K562 (cell line): ENCODE results near the gene MRPL38. TPM values are rescaled to one million over a fixed set of nuclear protein-coding genes. Genes with fewer than 3 reads are reported as not detected.

Experiments
- ATAC-seq: fragments of 200-7000 bp; cut with Tn5 transposase; 3 replicates; pipeline ENCODE4 v1.9.1; 2020; ENCODE audit warnings: moderate library complexity
- BruUV-seq: library from RNA; stranded (reverse); fragments of 400-500 nt; replicated peaks from 2 replicates; lab custom pipeline; 2021; lab: Mats Ljungman, UMichigan
- CTCF ChIA-PET: fragments of 300-600 bp; formaldehyde crosslinking; extraction: SDS; loops from one replicate; lab custom pipeline; 2021; ENCODE audit warnings: low intra/inter-chr PET ratio; lab: Yijun Ruan, JAX
- POLR2A ChIA-PET: fragments of 300-600, 350-650 bp; sonication (Branson Sonifier 250); formaldehyde crosslinking; extraction: SDS; loops from one replicate; lab custom pipeline; 2021; ENCODE audit warnings: antibody characterized with exemption, inconsistent platforms; lab: Yijun Ruan, JAX
- DNase-seq, 4 experiments: peaks; one replicate each; pipeline versions ENCODE4 v3.0.0 to v3.0.0-alpha.2; 2011 to 2018; ENCODE audit warnings: low spot score in 3 of 4, mixed read lengths in 3 of 4; ENCODE audit errors: extremely low read depth in 1 of 4
- FAIRE-seq: peaks from 2 replicates; lab custom pipeline; 2011; peaks lifted over from hg19 to GRCh38; lab: Jason Lieb, UNC
- H2AFZ ChIP-seq: 2 replicates; pipeline ENCODE4 v1.6.0; 2011; ENCODE audit warnings: low read depth, low read length, control low read depth, inconsistent platforms
- H3K27ac ChIP-seq: fragments of 200-600 bp; 3 replicates; pipeline ENCODE4 v1.8.0; 2011; ENCODE audit warnings: low read depth, mild to moderate bottlenecking, control low read depth, inconsistent platforms, low read length, moderate library complexity, mixed read lengths; ENCODE audit errors: extremely low read depth
- H3K27me3 ChIP-seq, 2 experiments: fragments of 300-600 bp in 1 of 2; 2 replicates in 1 of 2; 3 replicates in 1 of 2; pipeline versions ENCODE4 v1.6.0 to v1.8.0; 2011; ENCODE audit warnings: inconsistent platforms in 2 of 2, low read length in 2 of 2, mild to moderate bottlenecking in 1 of 2, mixed read lengths in 1 of 2, moderate library complexity in 1 of 2; ENCODE audit not compliant: control insufficient read depth in 2 of 2, insufficient read depth in 2 of 2
- H3K36me3 ChIP-seq: fragments of 300-600 bp; 3 replicates; pipeline ENCODE4 v1.8.0; 2011; ENCODE audit warnings: mild to moderate bottlenecking, low read length, inconsistent platforms; ENCODE audit not compliant: control insufficient read depth, insufficient read depth
- H3K4me1 ChIP-seq, 2 experiments: fragments of 200-600 bp in 1 of 2; replicated peaks in 1 of 2; 2 replicates in 1 of 2; 3 replicates in 1 of 2; pipeline versions ENCODE4 v1.5.1 to v1.8.0; 2011; ENCODE audit warnings: inconsistent platforms in 2 of 2, low read length in 2 of 2, mild to moderate bottlenecking in 1 of 2, mixed read lengths in 1 of 2, moderate library complexity in 1 of 2; ENCODE audit not compliant: control insufficient read depth in 2 of 2, insufficient read depth in 2 of 2
- H3K4me2 ChIP-seq: 2 replicates; pipeline ENCODE4 v1.6.1; 2011; ENCODE audit warnings: low read length, control low read depth, inconsistent platforms, mixed read lengths; ENCODE audit not compliant: insufficient read depth
- H3K4me3 ChIP-seq: fragments of 200-600 bp; sonication (generic), shearing (Covaris generic); 2 replicates; pipeline ENCODE4 v1.5.1; 2016; ENCODE audit warnings: control low read depth, inconsistent platforms
- H3K79me2 ChIP-seq: fragments of 200-600 bp; 3 replicates; pipeline ENCODE4 v1.8.0; 2011; ENCODE audit warnings: low read length, inconsistent platforms; ENCODE audit not compliant: control insufficient read depth, insufficient read depth
- H3K9ac ChIP-seq, 2 experiments: 2 replicates each; pipeline versions ENCODE4 v1.6.0 to v1.6.1; 2011; ENCODE audit warnings: low read depth in 2 of 2, low read length in 2 of 2, control low read depth in 1 of 2, inconsistent platforms in 1 of 2, mild to moderate bottlenecking in 1 of 2, mixed read lengths in 1 of 2; ENCODE audit not compliant: insufficient read depth in 1 of 2
- H3K9me1 ChIP-seq: one replicate; pipeline ENCODE4 v1.6.0; 2011; ENCODE audit warnings: inconsistent platforms, mild to moderate bottlenecking, low read length, moderate library complexity; ENCODE audit not compliant: control insufficient read depth, insufficient read depth
- H3K9me3 ChIP-seq: replicated peaks from 2 replicates; pipeline ENCODE4 v1.5.1; 2011; ENCODE audit warnings: low read depth, low read length, inconsistent platforms; ENCODE audit not compliant: control insufficient read depth, insufficient read depth
- H4K20me1 ChIP-seq: replicated peaks from 2 replicates; pipeline ENCODE4 v1.6.1; 2011; ENCODE audit warnings: low read length, inconsistent platforms, mixed read lengths; ENCODE audit not compliant: control insufficient read depth, insufficient read depth
- CHD4 ChIP-seq: fragments of 200-600 bp; sonication (generic); IDR thresholded peaks from 3 replicates; pipeline ENCODE4 v1.6.1; 2012; ENCODE audit warnings: low read depth, mild to moderate bottlenecking, mixed read lengths, low read length, inconsistent platforms; ENCODE audit not compliant: insufficient read depth, insufficient replicate concordance, poor library complexity, severe bottlenecking
- HCFC1 ChIP-seq: IDR thresholded peaks from 2 replicates; pipeline ENCODE4 v1.6.1; 2012; ENCODE audit warnings: low read depth, low read length, improper control_type of control experiment
- NCOA6 ChIP-seq: fragments of 450-650 bp; IDR thresholded peaks from 2 replicates; pipeline ENCODE4 v1.6.1; 2017; ENCODE audit warnings: mild to moderate bottlenecking
- NR4A1 ChIP-seq, 2 experiments: fragments of 250-450 bp in 1 of 2; fragments of 450-650 bp in 1 of 2; sonication (Bioruptor Pico) in 1 of 2; IDR thresholded peaks; 2 replicates each; pipeline versions ENCODE4 v1.4.0 to v1.6.1; 2016 to 2020; ENCODE audit warnings: mild to moderate bottlenecking in 2 of 2, missing compliant biosample characterization in 1 of 2, missing genetic modification characterization in 1 of 2, moderate library complexity in 1 of 2
- TEAD2 ChIP-seq: fragments of 450-650 bp; IDR thresholded peaks from 2 replicates; pipeline ENCODE4 v1.6.1; 2016; ENCODE audit warnings: missing genetic modification characterization, control low read depth, missing compliant biosample characterization
- TSHZ1 ChIP-seq: fragments of 250-450 bp; sonication (Bioruptor Pico); IDR thresholded peaks from 2 replicates; pipeline ENCODE4 v1.4.0; 2020; ENCODE audit warnings: mild to moderate bottlenecking, moderate library complexity
- ZKSCAN8 ChIP-seq: fragments of 200-800 bp; sonication (Bioruptor generic); IDR thresholded peaks from 2 replicates; pipeline ENCODE4 v1.6.1; 2016; ENCODE audit warnings: missing genetic modification characterization, missing compliant biosample characterization
- WGBS: fragments of 100-300 bp; shearing (Covaris generic); methylation state at CpG from one replicate; pipeline ENCODE4 v1.1.6; 2016; ENCODE audit warnings: low coverage, mixed read lengths; ENCODE audit not compliant: insufficient coverage; ENCODE audit errors: missing lambda C conversion rate; 5-methylcytosine and 5-hydroxymethylcytosine counted together
- in situ Hi-C: fragments of 300-500 bp; cut with MboI; formaldehyde crosslinking; loops from 4 replicates; pipeline ENCODE4 v1.15.0; 2018; ENCODE audit warnings: inconsistent platforms, mixed read lengths
- intact Hi-C: fragments of 100-400 bp; cut with micrococcal nuclease; formaldehyde crosslinking; loops from 2 replicates; pipeline ENCODE4 v1.14.2; 2022
- polyA plus RNA-seq, 8 experiments: library from polyadenylated mRNA; depleted of rRNA in 4 of 8; stranded (reverse) in 5 of 8; unstranded in 3 of 8; fragments of >200 nt; fragmentation: Nextera tagmentation in 2 of 8; fragmentation: Illumina TruSeq in 1 of 8; extraction: Ambion mirVana in 2 of 8; extraction: Trizol in 1 of 8; gene quantifications; 2 replicates each; pipeline versions ENCODE4 v1.2.1 to v1.2.3, GENCODE V29; 2011 to 2014; ENCODE audit warnings: inconsistent platforms in 1 of 8, missing spikeins in 1 of 8
- total RNA-seq, 7 experiments: library from RNA; depleted of rRNA in 6 of 7; stranded (reverse); fragments of >200 nt in 6 of 7; fragmentation: Illumina TruSeq in 2 of 7; extraction: Trizol in 2 of 7; gene quantifications; 2 replicates each; pipeline versions ENCODE4 v1.2.1 to v1.2.3, GENCODE V29; 2011 to 2021; ENCODE audit warnings: low replicate concordance in 1 of 7

Gene MRPL38
- total and polyA plus RNA-seq, 9 of the 15 experiments (the other 6 are each of a cell fraction or from before 2014, with no cell fraction given): 4.5 to 154 (median 48.5) TPM

GRCh38 chr17:75881678-75882454 is 22.8 kb downstream of the MRPL38 start:
- ChIA-PET CTCF (no interaction called here), POLR2A (interaction anchor here (0.6 to 15.8 kb wide), 3 partner anchors 11 to 97 kb away, joined by 3 to 169 read pairs (median 3); partner anchors contain the start of genes TRIM65 and UNK)
- Histone ChIP-seq H4K20me1 (no peaks in the 10 kb centered on the region), H3K4me1 (peaks cover 6 to 38% of the 10 kb centered on the region in 2 experiments; a peak in 4 of 5 replicates), H3K27me3 (no peaks in the 10 kb centered on the region), H3K27ac (no peak overlapping the region), H2AFZ (no peak overlapping the region), H3K9me1 (no peaks in the 10 kb centered on the region), H3K4me3 (no peak overlapping the region), H3K9me3 (no peaks in the 10 kb centered on the region), H3K79me2 (no peaks in the 10 kb centered on the region), H3K9ac (peak overlapping the region in 1 of 2 experiments; percentile 83; a peak in 2 of 4 replicates), H3K36me3 (no peaks in the 10 kb centered on the region), H3K4me2 (no peak overlapping the region)
- TF ChIP-seq NCOA6: no peak
- in situ Hi-C loops (no loop called here), intact Hi-C loops (no loop called here)
- ATAC-seq (no peak), DNase-seq (no peak), FAIRE-seq (no peak)
- 46% methylated on average over 14 of the region's 15 CpGs for WGBS
- no TSS peak for BruUV-seq

GRCh38 chr17:75880266-75880665 is 24.4 kb downstream of the MRPL38 start:
- no peak overlapping the region for H3K4me2 ChIP-seq
- H3K27me3 ChIP-seq: no peaks in the 10 kb centered on the region
- WGBS: 67% methylated on average over 7 of the region's 7 CpGs
- H3K79me2 ChIP-seq: no peaks in the 10 kb centered on the region
- no peak overlapping the region for H3K27ac ChIP-seq
- H3K36me3 ChIP-seq: no peaks in the 10 kb centered on the region
- H3K4me1 ChIP-seq: peaks cover 3 to 46% of the 10 kb centered on the region in 2 experiments; a peak in 4 of 5 replicates
- BruUV-seq: no TSS peak
- intact Hi-C loops (no loop called here), in situ Hi-C loops (no loop called here)
- ATAC-seq (no peak), FAIRE-seq (no peak), DNase-seq (no peak)
- H4K20me1 ChIP-seq: no peaks in the 10 kb centered on the region
- ChIA-PET CTCF (no interaction called here), POLR2A (interaction anchor here (1.1 to 15.8 kb wide), 3 partner anchors 13 to 100 kb away, joined by 3 to 169 read pairs (median 3); partner anchors contain the start of gene TRIM65)
- H2AFZ ChIP-seq: no peak overlapping the region
- no peaks in the 10 kb centered on the region for H3K9me3 ChIP-seq
- H3K9ac ChIP-seq: peak overlapping the region in 1 of 2 experiments; percentile 28; a peak in 1 of 4 replicates
- H3K4me3 ChIP-seq: no peak overlapping the region
- no peaks in the 10 kb centered on the region for H3K9me1 ChIP-seq
- TF ChIP-seq CHD4 (no peak), ZKSCAN8 (no peak), HCFC1 (no peak), TEAD2 (tag) (no peak), NR4A1 (CRISPR knock-in tag; IDR thresholded peaks at IDR 0.05) (no peak), NR4A1 (tag; IDR thresholded peaks at IDR 0.05) (no peak), TSHZ1 (CRISPR knock-in tag) (no peak)
